H9 (cell line): ENCODE data around the gene CXCL5. TPM values are rescaled to one million over a fixed set of nuclear protein-coding genes. Genes with fewer than 3 reads are reported as not detected.
A peak's percentile ranks its signal among the peaks of the same experiment; 100 is the strongest.

Source experiments
- DNase-seq: peaks from one replicate; pipeline ENCODE4 v3.0.0-alpha.2; 2017
- H2AFZ ChIP-seq: one replicate; pipeline ENCODE4 v1.6.1; 2013; ENCODE audit warnings: mild to moderate bottlenecking, low read length, control low read depth, moderate library complexity
- H2AK5ac ChIP-seq: 2 replicates; pipeline ENCODE4 v1.6.1; 2013; ENCODE audit warnings: low read length, control low read depth, mixed read lengths; ENCODE audit not compliant: insufficient read length
- H2BK120ac ChIP-seq: one replicate; pipeline ENCODE4 v1.6.1; 2013; ENCODE audit warnings: low read depth, mild to moderate bottlenecking, low read length, control low read depth, inconsistent platforms; ENCODE audit not compliant: poor library complexity, severe bottlenecking
- H2BK12ac ChIP-seq: 2 replicates; pipeline ENCODE4 v1.6.1; 2013; ENCODE audit warnings: low read length, control low read depth, mixed read lengths, low read depth; ENCODE audit not compliant: insufficient read length
- H2BK15ac ChIP-seq: 2 replicates; pipeline ENCODE4 v1.6.1; 2013; ENCODE audit warnings: low read depth, low read length, control low read depth
- H2BK20ac ChIP-seq: one replicate; pipeline ENCODE4 v1.6.1; 2013; ENCODE audit warnings: low read depth, mild to moderate bottlenecking, low read length, control low read depth, inconsistent platforms; ENCODE audit not compliant: poor library complexity, severe bottlenecking
- H2BK5ac ChIP-seq: 2 replicates; pipeline ENCODE4 v1.6.1; 2013; ENCODE audit warnings: low read length, control low read depth, mixed read lengths; ENCODE audit not compliant: insufficient read length
- H3K14ac ChIP-seq: 2 replicates; pipeline ENCODE4 v1.6.1; 2013; ENCODE audit warnings: low read length, control low read depth; ENCODE audit not compliant: insufficient read depth
- H3K18ac ChIP-seq: 2 replicates; pipeline ENCODE4 v1.6.1; 2013; ENCODE audit warnings: low read depth, mild to moderate bottlenecking, mixed read lengths, low read length, control low read depth; ENCODE audit not compliant: insufficient read length
- H3K23ac ChIP-seq: 2 replicates; pipeline ENCODE4 v1.6.1; 2013; ENCODE audit warnings: low read length, control low read depth, mixed read lengths, low read depth; ENCODE audit not compliant: insufficient read length
- H3K23me2 ChIP-seq: 2 replicates; pipeline ENCODE4 v1.6.1; 2013; ENCODE audit warnings: low read depth, mild to moderate bottlenecking, mixed read lengths, low read length, control low read depth; ENCODE audit not compliant: insufficient read length, poor library complexity, severe bottlenecking
- H3K27ac ChIP-seq: 2 replicates; pipeline ENCODE4 v1.5.1; 2013; ENCODE audit warnings: low read length, control low read depth, mixed read lengths, low read depth; ENCODE audit not compliant: insufficient read length
- H3K27me3 ChIP-seq: 2 replicates; pipeline ENCODE4 v1.6.1; 2013; ENCODE audit warnings: low read length, control low read depth, inconsistent platforms; ENCODE audit not compliant: insufficient read depth
- H3K4ac ChIP-seq: 2 replicates; pipeline ENCODE4 v1.6.1; 2013; ENCODE audit warnings: low read depth, mild to moderate bottlenecking, control low read depth, inconsistent platforms, low read length, moderate library complexity
- H3K4me1 ChIP-seq: 2 replicates; pipeline ENCODE4 v1.6.1; 2013; ENCODE audit warnings: low read length, control low read depth, inconsistent platforms; ENCODE audit not compliant: insufficient read depth
- H3K4me2 ChIP-seq: 2 replicates; pipeline ENCODE4 v1.6.1; 2013; ENCODE audit warnings: low read length, control low read depth, mixed read lengths; ENCODE audit not compliant: insufficient read length, insufficient read depth
- H3K56ac ChIP-seq: 2 replicates; pipeline ENCODE4 v1.6.1; 2013; ENCODE audit warnings: low read depth, mild to moderate bottlenecking, mixed read lengths, low read length, control low read depth; ENCODE audit not compliant: insufficient read length
- H3K79me1 ChIP-seq: 2 replicates; pipeline ENCODE4 v1.6.1; 2013; ENCODE audit warnings: low read depth, mild to moderate bottlenecking, moderate library complexity, low read length, control low read depth, inconsistent platforms; ENCODE audit not compliant: insufficient read depth, poor library complexity, severe bottlenecking
- H3K79me2 ChIP-seq: 2 replicates; pipeline ENCODE4 v1.6.1; 2013; ENCODE audit warnings: low read length, control low read depth, inconsistent platforms; ENCODE audit not compliant: insufficient read depth
- H3K9ac ChIP-seq: 2 replicates; pipeline ENCODE4 v1.6.1; 2013; ENCODE audit warnings: low read length, control low read depth, mixed read lengths; ENCODE audit not compliant: insufficient read length; ENCODE audit errors: extremely low read depth
- H3K9me3 ChIP-seq: one replicate; pipeline ENCODE4 v1.6.1; 2013; ENCODE audit warnings: low read depth, low read length, inconsistent platforms; ENCODE audit not compliant: control insufficient read depth
- H3T11ph ChIP-seq: one replicate; pipeline ENCODE4 v1.6.1; 2013; ENCODE audit warnings: mild to moderate bottlenecking, low read length, control low read depth, inconsistent platforms
- H4K20me1 ChIP-seq: one replicate; pipeline ENCODE4 v1.6.1; 2013; ENCODE audit not compliant: control insufficient read depth, insufficient read length, insufficient read depth
- H4K5ac ChIP-seq: 2 replicates; pipeline ENCODE4 v1.6.1; 2013; ENCODE audit warnings: low read depth, mild to moderate bottlenecking, mixed read lengths, low read length, control low read depth; ENCODE audit not compliant: insufficient read length
- H4K8ac ChIP-seq: replicated peaks from 2 replicates; pipeline ENCODE4 v1.6.1; 2013; ENCODE audit warnings: low read length, control low read depth, mixed read lengths, low read depth; ENCODE audit not compliant: insufficient read length
- H4K91ac ChIP-seq: 2 replicates; pipeline ENCODE4 v1.6.1; 2013; ENCODE audit warnings: low read depth, mild to moderate bottlenecking, moderate library complexity, mixed read lengths, low read length, control low read depth; ENCODE audit not compliant: insufficient read length
- H3K27ac Mint-ChIP-seq, 3 experiments: 2 replicates in 2 of 3; 3 replicates in 1 of 3; pipeline ENCODE4 v1.8.0; 2020 to 2021; ENCODE audit warnings: mixed read lengths in 3 of 3, mild to moderate bottlenecking in 1 of 3, moderate library complexity in 1 of 3
- H3K27me3 Mint-ChIP-seq: 2 replicates; pipeline ENCODE4 v1.8.0; 2021; ENCODE audit warnings: low read depth, mild to moderate bottlenecking, moderate library complexity, mixed read lengths
- H3K36me3 Mint-ChIP-seq, 3 experiments: 2 replicates in 2 of 3; 3 replicates in 1 of 3; pipeline ENCODE4 v1.8.0; 2020 to 2021; ENCODE audit warnings: low read depth in 3 of 3, mixed read lengths in 3 of 3; ENCODE audit not compliant: insufficient read depth in 1 of 3
- H3K4me1 Mint-ChIP-seq, 2 experiments: 2 replicates each; pipeline ENCODE4 v1.8.0; 2020; ENCODE audit warnings: mixed read lengths in 2 of 2
- H3K4me3 Mint-ChIP-seq, 2 experiments: 2 replicates in 1 of 2; 3 replicates in 1 of 2; pipeline ENCODE4 v1.8.0; 2020 to 2021; ENCODE audit warnings: mild to moderate bottlenecking in 2 of 2, mixed read lengths in 2 of 2, moderate library complexity in 1 of 2
- H3K9me3 Mint-ChIP-seq, 2 experiments: 2 replicates in 1 of 2; 3 replicates in 1 of 2; pipeline ENCODE4 v1.8.0; 2020; ENCODE audit warnings: mild to moderate bottlenecking in 2 of 2, mixed read lengths in 2 of 2, moderate library complexity in 1 of 2
- CTCF ChIP-seq: fragments of 200-600 bp; sonication (generic); conservative IDR thresholded peaks from 3 replicates; pipeline ENCODE4 v1.8.0; 2021; ENCODE audit warnings: antibody characterized with exemption, mild to moderate bottlenecking
- WGBS: extraction: QIAGEN DNeasy Blood & Tissue Kit; methylation state at CpG from one replicate; pipeline ENCODE4 v1.1.7; 2013; ENCODE audit warnings: missing lambda C conversion rate, low lambda C conversion rate, mixed read lengths; ENCODE audit not compliant: insufficient read length; ENCODE audit errors: extremely low coverage; 5-methylcytosine and 5-hydroxymethylcytosine counted together
- total RNA-seq: library from RNA; stranded (reverse); gene quantifications from 2 replicates; pipeline ENCODE4 v1.2.1, GENCODE V29; 2021

The CXCL5 gene
- total RNA-seq, 1 experiment from 2014 or later, result 9.2 TPM

DNA sequence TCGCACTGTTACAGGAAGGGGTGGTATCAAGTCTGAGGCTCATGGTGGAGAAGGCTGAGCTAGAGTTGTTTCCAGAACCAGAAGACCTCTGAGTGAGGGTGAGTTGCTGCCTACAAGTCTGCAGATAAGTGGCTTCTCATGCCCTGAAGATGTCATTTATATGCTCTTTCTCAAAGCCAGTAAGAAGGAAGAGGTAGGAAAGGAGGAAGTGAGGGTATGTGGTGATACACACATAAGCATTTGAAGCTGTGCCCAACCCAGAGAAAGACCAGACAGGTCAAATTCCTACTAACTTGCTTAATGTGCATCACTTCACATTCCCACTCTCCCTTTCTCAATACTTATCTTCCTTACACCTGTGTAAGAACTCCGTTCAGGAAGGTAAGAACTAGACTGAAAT, 10.4 kb downstream of the CXCL5 start, which contains the start of gene PPBP:
Gene PPBP (minus strand): TSS at position 130 of the 400 bp plus-strand sequence. CDS start 87 bp downstream, at position 43.
- H3K27me3 ChIP-seq, result no peaks in the 10 kb centered on the region
- H2BK12ac ChIP-seq, result no peak within 1 kb of the TSS
- no peak within 1 kb of the TSS for H3T11ph ChIP-seq
- H4K8ac ChIP-seq, result no peak within 1 kb of the TSS
- H3K14ac ChIP-seq, result no peak within 1 kb of the TSS
- Mint-ChIP-seq H3K27me3 (no peaks in the 10 kb centered on the region), H3K27ac (peak within 1 kb of the TSS in 2 of 3 experiments; percentile 3 to 15; a peak in 3 of 7 replicates), H3K4me1 (peaks cover 35 to 54% of the 10 kb centered on the region in 2 experiments), H3K4me3 (no peak within 1 kb of the TSS), H3K9me3 (peaks cover 0 to 7% of the 10 kb centered on the region in 2 experiments; a peak in 2 of 5 replicates), H3K36me3 (peaks cover 0 to 26% (median 14%) of the 10 kb centered on the region in 3 experiments; a peak in 5 of 7 replicates)
- H2BK120ac ChIP-seq, result no peak within 1 kb of the TSS
- H3K4me1 ChIP-seq, result no peaks in the 10 kb centered on the region; the same call in 1 of the 2 replicates
- no peak within 1 kb of the TSS for H3K27ac ChIP-seq
- WGBS, result no CpG with 5 or more reads among the region's 2 CpGs
- no peak within 1 kb of the TSS for H2BK5ac ChIP-seq
- H2AFZ ChIP-seq, result no peak within 1 kb of the TSS
- H3K9me3 ChIP-seq, result no peaks in the 10 kb centered on the region
- H3K23me2 ChIP-seq, result no peaks in the 10 kb centered on the region
- H3K9ac ChIP-seq, result no peak within 1 kb of the TSS
- H3K79me2 ChIP-seq, result no peaks in the 10 kb centered on the region
- H3K18ac ChIP-seq, result no peak within 1 kb of the TSS
- no peak within 1 kb of the TSS for H2AK5ac ChIP-seq
- H3K79me1 ChIP-seq, result no peaks in the 10 kb centered on the region
- H4K91ac ChIP-seq, result no peak within 1 kb of the TSS
- no peak within 1 kb of the TSS for H2BK20ac ChIP-seq
- no peak for DNase-seq
- TF ChIP-seq CTCF, result no peak
- no peak within 1 kb of the TSS for H3K56ac ChIP-seq
- no peak within 1 kb of the TSS for H3K4me2 ChIP-seq
- H3K4ac ChIP-seq, result no peak within 1 kb of the TSS
- H4K20me1 ChIP-seq, result no peaks in the 10 kb centered on the region
- H2BK15ac ChIP-seq, result no peak within 1 kb of the TSS
- H3K23ac ChIP-seq, result no peak within 1 kb of the TSS
- no peak within 1 kb of the TSS for H4K5ac ChIP-seq
